ENCODE results near the gene SSH3. TPM values are rescaled to one million over a fixed set of nuclear protein-coding genes. Genes with fewer than 3 reads are reported as not detected.

The SSH3 gene
- total RNA-seq, 4 donors from 2014 or later: 7.7 to 48.8 (median 19.1) TPM

DNA sequence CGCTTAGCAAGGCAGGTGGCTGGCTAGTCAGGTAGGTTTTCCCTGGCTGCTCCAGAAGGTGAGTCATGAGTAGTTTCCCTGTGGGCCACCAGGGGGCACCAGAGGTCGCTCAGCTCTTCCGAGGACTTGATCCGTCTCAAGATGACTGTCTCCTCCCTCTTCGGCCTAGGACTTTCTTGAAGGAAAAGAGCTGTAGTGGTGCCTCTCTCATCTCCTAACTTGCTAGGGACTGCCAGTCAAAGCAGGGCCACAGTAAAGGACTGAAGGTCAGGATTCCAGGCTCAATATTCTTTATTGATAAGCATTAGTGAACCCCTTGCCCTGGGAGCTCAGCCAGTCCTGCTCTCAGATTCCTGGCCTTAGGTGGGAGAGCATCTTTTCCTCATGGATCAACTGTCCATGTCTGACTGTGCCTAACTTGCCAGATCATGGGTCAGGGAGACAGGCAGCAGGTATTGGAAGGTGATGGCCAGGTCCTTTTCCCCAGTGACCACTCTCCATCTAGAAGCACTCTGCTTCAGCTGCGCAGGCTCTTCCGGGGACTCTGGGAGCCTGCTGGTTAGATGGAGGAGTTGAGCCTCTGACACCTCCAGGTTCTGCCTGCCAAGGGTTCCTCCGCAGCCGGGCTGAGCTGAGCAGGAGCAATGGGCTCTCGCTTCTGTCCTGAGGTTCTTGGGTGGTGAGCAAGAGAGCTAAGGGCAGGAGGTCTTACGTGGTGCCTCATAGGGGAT is 48.1 kb downstream of the SSH3 start:
- no peaks in the 10 kb centered on the region for H3K36me3 ChIP-seq
- intact Hi-C loops (cut with DNase I; ENCODE audit: low total_unique reads): no loop called here
- TF ChIP-seq, protein P1, sequence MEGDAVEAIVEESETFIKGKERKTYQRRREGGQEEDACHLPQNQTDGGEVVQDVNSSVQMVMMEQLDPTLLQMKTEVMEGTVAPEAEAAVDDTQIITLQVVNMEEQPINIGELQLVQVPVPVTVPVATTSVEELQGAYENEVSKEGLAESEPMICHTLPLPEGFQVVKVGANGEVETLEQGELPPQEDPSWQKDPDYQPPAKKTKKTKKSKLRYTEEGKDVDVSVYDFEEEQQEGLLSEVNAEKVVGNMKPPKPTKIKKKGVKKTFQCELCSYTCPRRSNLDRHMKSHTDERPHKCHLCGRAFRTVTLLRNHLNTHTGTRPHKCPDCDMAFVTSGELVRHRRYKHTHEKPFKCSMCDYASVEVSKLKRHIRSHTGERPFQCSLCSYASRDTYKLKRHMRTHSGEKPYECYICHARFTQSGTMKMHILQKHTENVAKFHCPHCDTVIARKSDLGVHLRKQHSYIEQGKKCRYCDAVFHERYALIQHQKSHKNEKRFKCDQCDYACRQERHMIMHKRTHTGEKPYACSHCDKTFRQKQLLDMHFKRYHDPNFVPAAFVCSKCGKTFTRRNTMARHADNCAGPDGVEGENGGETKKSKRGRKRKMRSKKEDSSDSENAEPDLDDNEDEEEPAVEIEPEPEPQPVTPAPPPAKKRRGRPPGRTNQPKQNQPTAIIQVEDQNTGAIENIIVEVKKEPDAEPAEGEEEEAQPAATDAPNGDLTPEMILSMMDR (IDR thresholded peaks at IDR 0.05): peak; percentile 92 to 96 (median 94)
- TF ChIP-seq POLR2A (IDR thresholded peaks at IDR 0.05): no peak
- DNase-seq: peak; percentile 68 to 71
- no peak overlapping the region for H3K4me3 ChIP-seq
- peaks cover 29% of the 10 kb centered on the region in 2 donors for H3K4me1 ChIP-seq
- no peaks in the 10 kb centered on the region for H3K9me3 ChIP-seq
- peak overlapping the region; percentile 97 to 99 for H3K27ac ChIP-seq
- no peaks in the 10 kb centered on the region for H3K27me3 ChIP-seq

DNA sequence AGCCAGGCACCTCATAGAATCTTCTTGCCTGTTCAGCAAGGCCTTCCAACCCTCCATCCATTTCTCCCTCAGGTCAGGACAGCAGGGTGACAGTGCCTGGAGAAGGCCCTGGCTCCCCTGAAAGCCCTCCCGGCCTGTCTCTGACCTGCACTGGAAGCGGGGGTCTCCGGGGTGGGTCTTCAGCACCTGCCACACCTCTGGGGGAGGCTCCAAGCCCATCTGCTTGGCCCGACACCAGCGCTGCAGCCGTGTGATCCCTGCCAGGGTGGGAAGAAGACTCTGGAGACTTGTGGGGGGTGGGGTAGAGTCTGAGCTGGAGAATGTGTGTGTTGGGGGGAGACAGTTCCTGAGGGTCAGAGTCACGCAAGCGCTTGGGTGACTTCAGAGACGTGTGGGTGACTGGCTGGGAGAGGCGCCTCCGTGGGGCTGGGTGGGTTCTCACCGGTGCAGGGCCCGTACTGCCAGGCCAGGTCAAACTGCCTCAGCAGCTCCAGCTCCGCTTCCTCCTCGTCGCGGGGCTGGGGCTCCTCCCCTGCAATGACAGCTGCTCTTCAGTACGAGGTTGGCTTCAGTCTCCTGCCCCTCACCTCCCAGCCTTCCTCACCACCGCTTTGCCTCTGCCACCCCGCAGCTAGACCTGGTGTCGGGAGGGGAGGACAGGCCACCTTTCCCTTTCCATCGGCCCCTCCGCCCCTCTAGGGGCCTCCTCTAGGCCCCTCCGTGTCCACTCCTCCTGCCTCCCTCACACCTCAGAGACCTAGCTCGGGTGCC is 49.4 kb downstream of the SSH3 start:
- Histone ChIP-seq H3K36me3 (no peaks in the 10 kb centered on the region), H3K9me3 (no peaks in the 10 kb centered on the region), H3K27ac (peak overlapping the region; percentile 97 to 99), H3K4me3 (peak overlapping the region; percentile 67 to 77), H3K27me3 (no peaks in the 10 kb centered on the region), H3K4me1 (peaks cover 31 to 37% of the 10 kb centered on the region in 2 donors)
- peak; percentile 46 to 47 for DNase-seq
- intact Hi-C loops (cut with DNase I; ENCODE audit: low total_unique reads): no loop called here
- TF ChIP-seq, protein P1 (IDR thresholded peaks at IDR 0.05): no peak

DNA sequence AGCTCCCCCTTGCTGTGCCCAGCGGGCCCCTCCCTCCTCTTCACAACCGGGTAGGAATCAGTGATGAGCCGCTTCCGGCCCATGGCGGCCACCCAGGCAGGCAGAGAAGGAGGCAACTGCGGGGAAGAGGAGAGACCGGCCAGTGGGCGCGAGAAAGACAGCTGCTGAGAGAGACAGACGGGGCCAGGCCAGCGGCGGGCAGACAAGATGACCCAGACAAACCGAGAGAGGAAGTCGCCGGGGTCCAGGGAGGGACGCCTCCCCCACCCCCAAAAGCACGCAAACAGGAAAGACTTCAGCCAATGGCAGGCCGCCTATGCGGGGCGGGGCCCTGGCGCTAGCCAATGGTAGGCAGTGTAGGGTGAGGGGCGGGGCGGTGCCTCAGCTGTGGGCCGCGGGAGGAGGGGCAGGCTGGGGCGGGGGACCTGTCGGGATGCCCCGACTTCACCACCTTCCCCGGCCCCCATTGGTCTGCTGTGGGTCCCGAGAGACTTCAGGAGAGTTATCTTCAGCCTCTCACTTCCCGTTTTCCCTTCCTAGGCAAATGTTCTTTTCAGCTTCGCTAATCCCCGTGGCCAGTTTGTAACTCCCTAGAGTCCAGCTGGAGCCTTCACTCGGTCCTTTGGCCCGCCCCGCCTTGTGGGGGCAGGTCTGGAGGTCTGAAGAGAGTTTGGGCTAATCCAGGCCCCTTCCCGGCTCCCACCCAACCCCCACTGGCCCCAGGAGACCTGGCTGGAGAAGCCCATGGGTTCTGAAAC is 50.2 kb downstream of the SSH3 start, which contains the start of gene POLD4:
POLD4 (minus strand) TSS at position 230 of the 758 bp plus-strand sequence; CDS start at position 83, 147 bp downstream.
- peak within 1 kb of the TSS; percentile 97 to 99 for H3K27ac ChIP-seq
- DNase-seq: peak; percentile 99
- no peaks in the 10 kb centered on the region for H3K27me3 ChIP-seq
- intact Hi-C loops (cut with DNase I; ENCODE audit: low total_unique reads): no loop called here
- H3K4me3 ChIP-seq: peak within 1 kb of the TSS; percentile 67 to 77
- H3K36me3 ChIP-seq: no peaks in the 10 kb centered on the region
- TF ChIP-seq, protein P1 (IDR thresholded peaks at IDR 0.05): peak in 3 of 4 experiments; percentile 2 to 9 (median 5)
- TF ChIP-seq POLR2A (IDR thresholded peaks at IDR 0.05): peak; percentile 66 to 88
- H3K9me3 ChIP-seq: no peaks in the 10 kb centered on the region
- peaks cover 31 to 42% of the 10 kb centered on the region in 2 donors for H3K4me1 ChIP-seq

DNA sequence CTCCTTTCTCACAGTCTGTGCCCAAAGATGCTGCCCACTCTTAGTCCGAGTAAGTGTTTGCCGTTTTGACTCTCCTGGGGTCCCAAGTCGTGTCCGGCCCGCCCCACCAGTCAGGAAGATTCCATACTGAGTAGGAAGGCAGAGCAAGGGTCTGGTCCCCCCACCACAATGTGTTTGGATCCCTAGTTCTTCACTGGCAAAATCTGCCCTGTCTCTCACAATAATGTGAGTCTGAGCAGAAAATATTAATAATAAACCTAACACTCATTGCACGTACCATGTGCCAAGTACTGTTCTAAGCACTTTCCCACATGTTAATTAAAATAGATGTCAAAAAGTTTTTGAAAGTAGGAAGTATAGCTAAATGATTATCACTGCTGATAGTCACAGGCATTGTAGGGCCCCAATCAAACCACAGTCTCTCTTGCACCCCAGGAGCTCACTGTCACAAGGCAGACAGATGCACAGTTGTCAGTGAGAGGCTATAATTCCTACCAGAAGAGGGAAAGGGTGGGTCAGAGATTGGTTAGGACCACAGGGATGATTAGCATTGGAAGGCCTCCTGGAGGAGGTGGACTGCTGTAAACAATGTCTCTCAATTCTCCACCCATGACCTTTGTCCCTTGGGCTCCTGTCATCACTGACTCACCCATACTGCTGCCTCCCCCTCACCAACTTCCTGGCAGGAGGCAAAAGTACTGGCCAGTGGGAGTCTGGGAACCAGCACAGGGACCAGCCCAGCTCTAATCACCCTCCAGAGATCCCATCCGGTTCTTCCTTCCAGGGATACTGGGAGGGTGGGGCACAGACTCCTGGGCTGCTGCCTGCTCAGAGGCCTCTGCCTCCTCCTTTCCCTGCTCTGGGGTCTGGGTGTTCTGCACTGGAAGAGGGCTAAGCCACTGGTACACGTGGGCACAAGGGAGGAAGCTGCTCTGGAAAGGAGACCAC is 51.0 kb downstream of the SSH3 start:
- intact Hi-C loops (cut with DNase I; ENCODE audit: low total_unique reads): no loop called here
- Histone ChIP-seq H3K4me3 (peak overlapping the region; percentile 67 to 77), H3K27ac (peak overlapping the region; percentile 97 to 99), H3K36me3 (no peaks in the 10 kb centered on the region), H3K4me1 (peaks cover 31 to 42% of the 10 kb centered on the region in 2 donors), H3K9me3 (no peaks in the 10 kb centered on the region), H3K27me3 (no peaks in the 10 kb centered on the region)
- peak; percentile 77 to 89 for DNase-seq
- TF ChIP-seq, protein P1 (IDR thresholded peaks at IDR 0.05): peak in 1 of 4 experiments; percentile 26
- TF ChIP-seq POLR2A (IDR thresholded peaks at IDR 0.05): peak in 1 of 2 donors; percentile 15
